Activated effector memory CD4-positive, alpha-beta T cell treated with anti-CD3 and anti-CD28 coated beads, Interleukin-2, amount 50 U/mL, for 16 hours (primary cell): ENCODE results near the gene TPCN2.

Source experiments
- DNase-seq: peaks from one replicate; pipeline ENCODE4 v3.0.0-alpha.2; 2020

Gene TPCN2

DNA sequence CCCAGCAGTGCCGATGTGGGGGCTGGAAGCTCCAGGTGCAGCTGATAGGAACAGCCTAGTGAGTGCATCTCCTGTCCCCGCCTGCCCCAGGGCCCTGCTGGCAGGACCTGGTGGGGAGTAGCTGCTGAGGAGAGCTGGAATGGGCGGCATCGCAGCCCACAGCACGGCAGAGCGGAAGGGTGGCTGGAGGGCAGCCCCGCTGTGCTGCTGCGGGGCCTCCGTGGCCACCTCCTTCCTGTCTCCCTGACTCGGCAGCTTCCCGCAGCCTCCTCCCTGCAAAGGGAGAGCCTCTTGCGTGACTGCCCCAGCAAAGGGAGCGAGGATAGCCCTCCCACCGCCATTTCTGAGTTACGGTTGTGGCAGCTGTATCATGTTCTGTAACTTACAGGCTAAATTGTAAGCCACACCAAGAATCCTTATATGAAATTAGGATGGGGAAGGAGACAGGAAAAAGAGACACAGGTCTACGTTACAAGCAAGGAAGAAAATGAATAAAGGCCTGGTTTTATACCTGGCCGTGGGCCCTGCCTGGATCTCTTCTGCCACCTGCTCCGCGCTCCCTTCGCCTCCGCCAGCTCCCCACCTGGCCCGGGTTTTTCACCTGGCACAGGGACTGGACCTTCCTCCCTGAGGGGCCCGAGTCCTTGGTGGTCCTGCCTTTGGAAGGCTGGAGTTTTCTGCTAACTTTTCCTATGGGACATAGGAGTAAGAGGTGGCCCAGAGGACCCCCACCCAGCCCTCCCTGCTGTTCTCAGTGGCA lies 10.0 kb downstream of the TPCN2 start:
- no peak for DNase-seq

DNA sequence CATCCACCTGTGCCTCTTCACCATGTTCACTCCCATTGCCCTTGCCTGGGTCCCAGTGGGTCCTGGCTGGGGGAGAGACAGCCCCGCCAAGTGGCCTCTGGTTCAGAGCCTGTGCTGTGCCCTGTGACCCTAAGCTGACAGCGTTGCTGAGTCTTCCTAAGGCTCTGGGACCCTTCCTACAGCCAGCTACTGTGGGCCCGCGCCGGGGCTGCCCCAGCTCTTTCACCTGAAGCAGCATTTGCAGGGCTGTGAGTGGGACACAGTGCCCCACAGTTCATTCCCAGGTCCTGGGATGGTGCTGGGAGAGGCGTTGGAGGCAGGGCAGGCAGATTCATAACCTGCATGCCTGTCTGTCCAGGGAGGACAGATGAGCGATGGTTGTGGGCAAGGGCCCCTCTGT lies 10.7 kb downstream of the TPCN2 start:
- DNase-seq = no peak

DNA sequence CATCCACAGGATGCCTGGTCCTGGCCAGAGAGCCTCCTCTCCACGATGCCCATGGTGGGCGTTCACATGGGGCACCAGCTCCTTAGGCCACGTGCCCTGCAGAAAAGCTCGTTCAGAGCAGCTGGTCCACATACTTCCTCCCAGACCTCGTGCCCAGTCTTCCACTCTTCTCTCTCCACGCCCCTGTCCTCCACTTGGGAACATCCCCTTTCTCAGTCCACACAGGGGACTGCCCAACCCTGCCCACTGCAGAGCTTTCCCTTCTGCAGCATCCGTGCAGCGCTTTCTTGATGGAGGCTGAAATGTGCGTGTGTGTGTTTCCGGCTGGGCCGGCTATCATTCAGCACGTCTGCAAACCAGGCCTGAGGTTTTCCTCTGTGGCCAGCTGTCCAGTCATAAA lies 11.3 kb downstream of the TPCN2 start:
- DNase-seq = no peak

DNA sequence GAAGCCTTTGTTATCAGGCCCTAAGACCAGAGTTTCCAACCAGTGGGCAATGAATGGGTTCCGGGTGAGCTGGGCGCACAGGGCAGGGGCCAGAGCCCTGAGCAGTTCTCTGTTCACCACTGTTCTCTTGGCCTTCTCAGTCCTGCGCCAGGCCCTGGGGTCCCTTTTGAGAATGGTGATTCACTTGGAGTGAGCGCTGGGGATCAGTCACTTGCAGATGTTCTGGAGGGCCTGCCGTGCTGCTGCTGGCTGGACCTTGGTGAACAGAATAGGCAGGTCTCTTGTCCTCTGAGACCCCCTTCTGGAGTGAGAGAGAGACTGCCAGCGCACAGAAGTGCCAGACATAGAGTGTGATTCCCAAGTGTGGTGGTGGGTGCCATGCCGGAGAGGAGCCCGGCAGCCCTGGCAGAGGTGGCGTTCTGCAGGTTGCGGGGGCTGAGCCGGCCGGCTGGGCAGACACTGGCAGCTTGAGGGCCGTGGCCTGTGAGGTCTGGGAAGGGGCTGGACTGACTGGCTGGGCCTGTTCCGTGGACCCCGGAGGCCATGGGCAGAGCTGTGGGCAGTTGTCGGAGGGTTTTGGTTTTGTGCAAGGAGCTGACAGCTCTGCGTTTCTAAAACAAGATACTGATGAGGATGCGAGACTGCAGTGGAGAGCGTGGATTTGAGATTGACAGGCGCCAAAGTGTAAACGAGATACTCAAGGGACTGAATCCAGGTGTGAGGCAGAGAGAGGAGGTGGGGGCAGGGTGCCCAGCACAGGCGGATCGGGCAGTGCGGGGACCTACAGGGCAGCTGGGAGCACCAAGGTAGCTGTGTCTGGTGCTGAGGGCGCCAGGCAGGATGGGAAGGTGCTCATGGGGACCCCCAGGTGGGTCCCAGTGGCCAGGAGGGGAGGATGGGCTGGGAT lies 12.3 kb downstream of the TPCN2 start:
- DNase-seq = no peak

DNA sequence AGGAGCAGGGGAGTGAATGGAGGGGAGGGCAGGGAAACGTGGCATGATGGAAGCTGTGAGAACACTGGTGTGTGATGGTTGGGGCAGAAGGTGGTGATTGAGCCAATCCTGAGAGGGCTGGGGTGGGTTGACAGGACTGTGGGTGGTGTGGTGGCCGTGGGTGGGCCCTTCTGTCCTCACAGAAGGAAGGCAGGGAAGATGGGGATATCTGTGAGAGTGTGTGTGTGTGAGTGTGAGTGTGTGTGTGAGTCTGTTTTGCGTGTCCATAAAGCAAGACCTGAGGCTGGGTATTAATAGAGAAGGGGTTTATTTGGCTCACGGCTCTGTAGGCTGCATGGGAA lies 13.0 kb downstream of the TPCN2 start:
- DNase-seq = no peak

DNA sequence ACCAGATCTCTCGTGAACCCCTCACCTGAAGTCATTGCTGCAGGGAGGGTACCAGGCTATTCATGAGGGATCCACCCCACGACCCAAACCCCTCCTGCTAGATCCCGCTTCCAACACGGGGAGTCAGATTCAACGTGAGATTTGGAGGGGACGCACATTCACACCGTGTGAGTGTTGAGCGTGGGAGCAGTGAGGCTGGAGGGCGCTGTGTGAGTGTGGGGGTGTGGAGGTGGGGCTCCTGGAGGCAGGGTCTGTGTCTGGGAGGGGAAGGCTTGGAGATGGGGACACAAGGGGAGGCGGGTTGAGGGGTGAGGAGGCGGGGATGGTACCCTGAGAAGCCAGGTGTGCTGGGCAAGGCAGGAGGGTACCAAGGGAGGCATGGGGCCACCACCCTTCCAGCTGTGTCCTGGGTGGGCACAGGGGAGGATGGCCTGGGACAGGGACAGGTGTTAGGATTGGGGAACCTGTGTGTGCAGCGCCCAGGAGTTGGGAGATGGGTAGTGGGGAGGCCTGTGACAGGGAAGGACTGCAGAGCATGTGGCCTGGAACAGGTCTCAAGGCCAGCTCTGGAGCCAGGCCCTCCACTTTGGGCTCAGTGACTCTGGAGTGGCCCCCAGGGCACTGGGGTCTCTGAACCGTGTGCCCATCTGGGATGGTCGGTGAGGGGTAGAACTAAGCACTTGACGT lies 13.6 kb downstream of the TPCN2 start:
- DNase-seq = no peak

DNA sequence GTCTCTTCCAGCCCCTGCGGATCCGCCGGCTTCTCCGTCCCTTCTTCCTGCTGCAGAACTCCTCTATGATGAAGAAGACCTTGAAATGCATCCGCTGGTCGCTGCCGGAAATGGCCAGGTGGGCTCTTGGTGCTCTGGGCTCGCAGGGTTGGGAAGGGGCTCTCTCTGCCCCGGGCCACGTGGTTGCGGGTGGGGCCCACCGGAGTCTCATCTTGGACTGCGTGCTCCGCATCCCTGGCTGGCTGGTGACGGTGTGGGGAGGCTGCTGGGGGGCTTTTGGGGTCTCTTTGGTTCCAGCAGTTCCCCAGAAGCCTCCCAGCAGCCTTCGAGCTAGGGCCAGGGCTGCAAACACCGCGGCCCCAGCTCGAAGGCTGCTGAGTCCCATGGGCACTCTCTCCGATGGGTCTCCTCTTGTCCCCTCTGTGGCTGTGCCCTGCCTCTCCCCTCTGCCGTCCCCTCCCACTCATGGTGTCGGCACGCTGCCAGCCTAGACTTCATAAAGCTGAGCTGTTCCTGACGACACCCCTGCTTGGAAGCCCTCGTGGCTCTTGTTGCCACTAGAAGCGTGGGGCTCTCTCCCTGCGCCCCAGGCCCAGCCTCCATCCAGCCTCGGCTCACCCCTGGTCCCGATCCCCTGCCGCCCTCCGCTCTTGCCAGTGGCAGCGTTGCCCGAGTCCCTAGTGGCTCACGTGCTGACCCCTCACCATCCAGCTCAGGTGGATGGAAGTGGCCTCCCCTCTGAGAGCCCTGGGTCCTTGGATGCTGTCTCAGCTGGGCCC lies 14.3 kb downstream of the TPCN2 start:
- no peak for DNase-seq

DNA sequence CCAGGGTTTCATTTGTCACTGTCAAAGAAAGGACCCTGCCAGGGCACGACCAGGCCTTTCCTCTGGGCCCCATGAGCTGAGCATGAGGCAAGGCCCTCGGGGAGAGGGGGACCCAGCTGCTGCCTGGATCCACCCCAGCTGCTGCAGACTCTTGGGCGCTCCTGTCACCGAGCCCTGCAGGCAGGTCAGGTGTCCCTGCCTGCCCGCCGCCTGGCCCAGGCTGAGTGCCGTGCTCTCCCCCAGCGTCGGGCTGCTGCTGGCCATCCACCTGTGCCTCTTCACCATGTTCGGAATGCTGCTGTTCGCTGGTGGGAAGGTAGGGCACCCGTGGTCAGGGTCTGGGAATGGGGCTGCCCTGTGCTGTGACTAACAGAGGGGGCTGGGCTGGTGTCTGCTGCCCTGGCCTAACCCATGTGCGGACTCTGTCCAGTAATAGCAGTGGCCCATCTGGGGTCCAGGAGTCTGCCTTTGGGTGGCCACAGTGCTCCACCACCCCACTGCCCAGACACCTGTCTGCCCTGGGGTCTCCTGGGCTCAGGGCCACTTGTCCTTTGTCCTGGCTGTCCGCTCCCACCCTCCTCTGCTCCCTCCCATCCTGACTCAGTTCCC lies 15.0 kb downstream of the TPCN2 start:
- no peak for DNase-seq

DNA sequence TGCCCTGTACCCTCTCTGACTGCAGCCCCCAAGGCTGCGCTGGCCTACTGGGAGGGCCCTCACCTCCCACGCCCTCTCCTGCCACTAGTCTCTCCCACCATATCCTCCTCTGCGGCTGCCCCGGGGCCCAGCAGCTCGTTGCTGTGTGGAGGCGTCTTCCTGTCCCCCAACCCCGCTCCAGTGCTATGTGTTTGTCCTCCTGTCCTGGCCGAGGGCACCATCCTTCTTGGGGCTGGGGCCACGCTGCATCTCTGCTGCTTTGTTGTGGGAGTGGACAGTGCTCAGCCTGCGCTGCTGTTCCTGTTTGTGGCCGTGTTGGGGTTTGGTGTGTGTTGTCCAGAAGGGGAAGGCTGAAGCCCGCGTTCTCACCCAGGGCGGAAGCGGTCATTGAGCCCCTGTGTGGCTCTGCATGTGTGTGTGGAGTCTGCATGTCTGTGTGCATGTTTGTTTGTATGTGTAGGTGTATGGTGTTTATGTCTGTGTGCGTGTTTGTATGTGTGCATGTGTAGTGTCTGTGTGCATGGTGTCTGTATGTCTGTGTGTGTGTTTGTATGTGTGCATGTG lies 15.7 kb downstream of the TPCN2 start:
- DNase-seq = no peak

DNA sequence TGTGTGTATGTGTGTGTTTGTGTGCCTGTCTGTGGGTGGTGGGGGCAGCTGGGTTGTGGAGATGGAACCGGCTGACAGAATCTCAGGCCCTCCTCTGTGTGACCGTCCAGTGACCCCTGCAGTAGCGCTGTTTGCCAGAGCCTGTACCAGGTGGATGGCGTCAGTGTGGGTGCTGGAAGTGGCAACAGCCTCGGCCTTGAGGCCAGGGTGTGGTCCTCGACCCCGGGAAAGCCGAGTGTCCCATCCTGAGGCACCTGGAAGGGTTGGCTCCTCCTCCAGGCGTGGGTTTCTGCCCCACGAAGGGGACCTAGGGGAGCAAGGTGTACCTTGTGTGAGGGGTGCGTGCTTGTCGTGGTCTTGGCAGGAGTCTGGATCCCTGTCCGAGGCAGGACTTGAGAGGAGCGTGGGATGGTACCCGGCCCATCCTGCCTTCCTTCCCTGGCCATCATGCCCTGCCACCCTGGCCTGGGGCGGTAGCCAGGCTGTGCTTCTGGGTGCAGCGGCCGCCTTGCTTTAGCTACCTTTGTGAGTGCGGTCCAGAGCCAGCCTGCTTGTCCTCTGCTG lies 16.5 kb downstream of the TPCN2 start:
- no peak for DNase-seq

DNA sequence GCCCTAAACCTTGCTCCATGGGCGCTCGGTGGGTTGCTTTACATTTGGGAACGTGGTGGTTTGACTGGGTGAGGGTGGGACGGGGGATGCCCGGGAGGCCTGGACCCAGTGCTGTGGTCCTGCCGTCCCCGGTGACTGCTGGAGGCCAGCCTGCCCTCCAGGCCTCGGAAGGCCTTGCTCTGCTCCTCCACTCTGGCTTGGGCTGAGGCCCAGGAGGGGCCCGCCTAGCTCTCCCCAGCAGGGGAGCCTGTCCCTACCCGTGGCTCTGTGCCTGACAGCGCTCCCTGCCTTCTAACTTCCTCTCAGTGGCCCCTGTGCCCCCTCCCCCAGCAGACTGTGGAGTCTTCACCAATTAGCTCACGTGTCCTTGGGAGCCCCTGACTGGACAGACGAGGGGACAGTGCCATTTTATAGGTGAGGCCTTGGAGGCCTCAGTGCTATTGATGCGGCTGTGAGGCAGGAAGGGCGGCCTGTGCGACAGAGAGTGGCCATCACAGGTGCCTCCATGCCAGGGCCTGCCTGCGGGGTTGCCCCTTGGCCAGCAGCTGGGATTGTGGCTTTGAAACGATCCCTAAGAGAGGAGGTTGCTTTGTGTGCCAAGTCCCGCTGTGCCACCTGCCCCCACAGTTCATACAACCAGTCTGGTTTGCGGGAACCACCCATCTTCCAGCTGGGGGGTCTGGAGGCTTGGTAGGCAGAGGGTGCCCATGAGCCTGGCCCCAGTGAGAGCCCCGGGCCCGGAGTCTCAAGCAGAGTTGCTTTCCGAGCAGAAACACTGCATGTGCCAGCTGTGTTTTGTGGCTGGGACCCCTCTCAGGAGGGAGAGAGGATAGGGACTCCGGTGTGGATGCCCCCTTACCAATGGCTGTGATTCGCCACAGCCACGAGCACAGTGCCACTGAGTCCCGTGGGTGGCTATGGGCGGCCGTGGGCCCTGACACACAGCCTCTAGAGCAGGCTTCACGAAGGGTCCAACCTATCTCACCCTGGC lies 17.7 kb downstream of the TPCN2 start:
- DNase-seq = no peak

DNA sequence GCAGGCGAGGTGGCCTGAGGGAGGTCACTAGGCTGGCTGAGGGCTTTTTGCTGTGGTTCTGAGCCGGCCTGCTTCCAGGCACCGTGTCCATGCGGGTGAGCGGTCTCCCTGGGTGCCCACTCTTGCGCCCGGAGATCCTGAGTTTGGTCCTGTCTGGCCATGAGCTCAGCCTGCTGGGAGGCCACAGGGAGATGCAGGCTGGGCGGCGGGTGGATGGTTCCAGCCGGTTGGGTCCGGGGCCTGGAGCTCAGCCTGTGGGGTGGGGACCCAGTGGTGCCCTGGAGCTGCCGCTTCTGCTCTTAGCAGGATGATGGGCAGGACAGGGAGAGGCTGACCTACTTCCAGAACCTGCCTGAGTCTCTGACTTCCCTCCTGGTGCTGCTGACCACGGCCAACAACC lies 18.5 kb downstream of the TPCN2 start:
- DNase-seq = no peak

DNA sequence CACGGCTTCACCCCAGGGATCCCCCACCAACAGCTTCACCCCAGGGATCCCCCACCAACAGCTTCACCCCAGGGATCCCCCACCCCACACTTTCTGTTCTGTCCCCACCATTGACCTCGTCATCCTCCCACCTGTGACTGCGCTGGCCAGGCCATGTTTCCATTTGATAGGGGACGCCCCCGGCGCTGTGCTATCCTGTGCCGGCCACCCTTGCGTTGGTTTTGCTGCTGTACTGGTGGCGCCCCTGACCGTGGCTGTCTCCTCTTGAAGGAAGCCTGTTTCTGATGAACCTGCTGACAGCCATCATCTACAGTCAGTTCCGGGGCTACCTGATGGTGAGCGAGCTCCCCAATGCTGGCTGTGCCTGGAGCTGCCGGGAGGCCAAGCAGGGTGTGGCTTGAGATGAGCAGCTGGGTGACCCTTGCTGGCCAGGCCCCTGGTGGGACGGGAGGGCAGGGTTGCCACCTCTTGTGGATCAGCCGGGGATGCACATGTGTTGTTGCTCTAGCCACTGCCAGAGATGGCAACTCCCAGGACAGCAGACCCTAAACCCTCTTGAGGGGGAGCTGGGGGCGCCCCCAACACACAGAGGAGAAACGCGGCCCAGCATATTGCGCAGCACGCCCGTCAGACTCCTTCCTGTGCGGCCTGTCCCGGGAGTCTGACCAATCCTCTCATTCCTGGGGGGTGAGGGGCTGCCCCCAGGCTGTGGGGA lies 22.5 kb downstream of the TPCN2 start:
- no peak for DNase-seq

DNA sequence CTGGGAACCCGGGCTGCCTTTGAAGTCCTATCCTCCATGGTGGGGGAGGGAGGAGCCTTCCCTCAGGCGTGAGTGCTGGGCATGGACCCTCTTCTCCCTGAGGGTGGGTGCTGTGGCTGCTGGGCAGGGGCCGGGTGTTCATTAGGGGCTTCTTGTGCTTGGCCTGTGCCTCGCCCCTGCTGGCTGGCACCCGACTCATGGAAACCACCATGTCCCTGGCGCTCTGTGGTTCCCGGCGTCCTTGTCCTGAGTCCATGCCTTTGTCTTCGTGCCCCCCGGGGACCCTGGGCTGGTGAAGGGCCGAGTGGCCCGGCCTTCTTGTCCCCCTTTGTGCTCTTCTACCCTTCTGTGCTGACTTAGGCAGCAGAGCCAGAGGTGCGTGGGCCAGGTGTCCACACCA lies 23.2 kb downstream of the TPCN2 start:
- DNase-seq = no peak

DNA sequence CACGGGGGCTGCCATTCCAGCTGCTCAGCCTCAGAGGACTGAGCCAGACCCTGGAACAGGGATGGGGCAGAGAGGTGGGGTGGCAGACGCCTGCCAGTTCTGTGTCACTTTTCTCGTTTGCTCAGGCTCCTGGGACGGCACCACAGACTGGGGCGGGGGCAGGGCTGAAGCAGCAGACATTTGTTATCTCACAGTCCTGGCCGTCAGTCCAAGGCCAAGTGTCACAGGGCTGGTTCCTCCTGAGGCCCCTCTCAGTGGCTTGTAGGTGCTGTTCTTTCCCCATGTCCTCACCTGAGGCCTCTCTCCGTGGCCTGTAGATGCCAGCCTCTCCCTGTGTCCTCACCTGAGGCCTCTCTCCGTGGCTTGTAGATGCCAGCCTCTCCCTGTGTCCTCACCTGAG lies 24.7 kb downstream of the TPCN2 start:
- no peak for DNase-seq

DNA sequence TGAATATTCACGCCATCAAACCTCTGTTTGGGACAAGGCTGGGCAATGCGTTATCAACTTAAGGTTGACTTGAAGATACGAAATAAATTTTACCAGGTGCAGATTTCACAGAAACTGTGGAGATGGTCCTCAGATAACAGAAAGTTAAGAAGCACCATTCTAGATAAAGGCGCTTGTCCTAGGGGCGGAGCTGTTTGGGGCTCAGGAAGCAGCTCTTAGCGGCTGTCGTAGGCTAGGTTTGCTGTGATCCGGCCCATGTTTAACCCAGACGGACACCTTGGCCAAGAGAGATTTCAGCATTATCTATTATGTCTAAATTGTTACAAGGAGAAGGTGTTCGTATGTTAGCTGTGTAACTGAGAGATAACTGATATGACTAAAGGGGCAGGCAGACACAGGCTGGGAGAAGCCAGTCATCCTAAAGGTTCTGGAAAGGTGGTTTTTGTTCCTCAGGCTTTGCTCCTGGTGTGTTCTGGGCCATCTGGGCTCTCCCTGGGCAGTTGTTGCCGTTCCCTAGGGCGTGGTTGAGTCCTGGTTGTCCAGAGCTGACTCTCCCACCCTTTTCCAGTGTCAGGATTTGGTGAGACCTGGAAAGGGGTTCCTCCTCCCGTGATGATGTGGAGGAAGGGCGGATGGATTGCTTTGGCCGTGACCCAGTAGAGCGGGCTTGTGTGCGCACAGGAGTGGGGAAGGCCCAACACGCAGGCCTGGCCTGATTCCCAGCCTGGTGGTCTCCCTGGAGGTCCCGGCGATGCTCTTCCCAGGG lies 25.8 kb downstream of the TPCN2 start:
- no peak for DNase-seq

DNA sequence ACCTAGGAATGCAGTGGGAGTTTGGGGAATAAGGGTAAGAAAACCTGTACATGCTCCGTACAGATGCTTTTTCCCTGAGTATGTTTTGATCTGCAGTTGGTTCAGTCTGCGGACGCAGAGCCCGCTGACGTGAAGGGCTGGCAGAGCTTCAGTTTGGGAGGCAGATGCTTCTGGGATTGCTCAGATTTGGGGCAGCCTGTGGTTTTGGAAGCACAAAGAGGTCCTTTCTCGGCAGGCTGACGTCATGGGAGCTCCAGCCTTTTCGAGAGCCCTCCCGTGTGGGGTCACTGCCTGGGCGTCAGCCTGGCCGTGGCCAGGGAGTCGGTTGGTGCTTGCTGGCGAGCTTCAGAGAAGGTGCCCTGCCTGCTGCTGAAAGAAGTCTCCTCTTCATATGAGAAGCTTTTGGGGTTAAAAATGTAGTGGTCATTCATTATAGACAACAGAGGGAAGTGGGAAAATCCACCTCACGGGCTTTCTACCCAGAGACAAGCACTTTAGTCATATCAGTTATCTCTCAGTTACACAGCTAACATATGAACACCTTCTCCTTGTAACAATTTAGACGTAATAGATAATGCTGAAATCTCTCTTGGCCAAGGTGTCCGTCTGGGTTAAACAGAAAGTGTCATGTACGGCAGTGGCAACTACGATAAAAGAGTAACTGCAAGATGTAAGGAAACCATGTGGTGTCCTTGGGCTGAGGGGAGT lies 26.8 kb downstream of the TPCN2 start:
- no peak for DNase-seq

DNA sequence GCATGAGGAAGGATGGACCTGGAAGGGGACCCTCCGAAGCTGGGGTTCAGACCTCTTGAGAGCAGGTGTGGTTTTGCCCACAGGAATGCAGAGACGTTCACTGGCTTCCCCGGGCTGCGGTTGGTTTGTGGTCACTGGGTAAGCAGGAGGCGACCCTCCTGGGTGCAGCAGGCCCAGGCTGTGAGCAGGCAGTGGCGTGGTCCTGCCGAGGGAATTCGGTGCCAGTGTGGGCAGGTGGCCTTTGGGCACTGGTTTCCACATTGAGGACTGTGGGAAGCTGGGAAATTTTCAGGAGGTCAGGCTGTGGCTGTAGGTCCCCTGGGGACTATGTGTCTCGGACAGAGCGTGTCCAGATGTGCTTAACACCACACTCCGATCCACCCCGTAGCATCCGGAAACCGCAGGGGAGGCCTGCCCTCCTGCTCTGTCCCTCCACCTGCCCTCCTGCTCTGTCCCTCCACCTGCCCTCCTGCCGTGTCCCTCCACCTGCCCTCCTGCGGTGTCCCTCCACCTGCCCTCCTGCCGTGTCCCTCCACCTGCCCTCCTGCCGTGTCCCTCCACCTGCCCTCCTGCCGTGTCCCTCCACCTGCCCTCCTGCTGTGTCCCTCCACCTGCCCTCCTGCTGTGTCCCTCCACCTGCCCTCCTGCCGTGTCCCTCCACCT lies 27.5 kb downstream of the TPCN2 start:
- no peak for DNase-seq
